Thyroid gland (tissue), 4 donors: ENCODE data around the gene ANTXR2. TPM values are rescaled to one million over a fixed set of nuclear protein-coding genes. Genes with fewer than 3 reads are reported as not detected.

Source experiments
- DNase-seq, 2 donors: peaks; one replicate each; pipeline ENCODE4 v3.0.0-alpha.2; 2019
- H3K27ac ChIP-seq, 3 donors: fragments of 200-600 bp; sonication (generic); 1 replicate in 2 of 3; 2 replicates in 1 of 3; pipeline ENCODE4 v1.5.1; 2016 to 2019; ENCODE audit warnings: mild to moderate bottlenecking in 1 of 3, moderate library complexity in 1 of 3
- H3K27me3 ChIP-seq: fragments of 200-600 bp; sonication (generic); one replicate; pipeline ENCODE4 v1.5.1; 2019
- H3K36me3 ChIP-seq, 2 donors: fragments of 200-600 bp; sonication (generic); one replicate each; pipeline ENCODE4 v1.5.1; 2016 to 2019
- H3K4me1 ChIP-seq, 2 donors: fragments of 200-600 bp; sonication (generic); one replicate each; pipeline ENCODE4 v1.5.1; 2017 to 2019
- H3K4me3 ChIP-seq, 3 donors: fragments of 200-600 bp; sonication (generic); replicated peaks in 1 of 3; 1 replicate in 2 of 3; 2 replicates in 1 of 3; pipeline ENCODE4 v1.5.1; 2016; ENCODE audit warnings: mild to moderate bottlenecking in 1 of 3
- H3K9me3 ChIP-seq: fragments of 200-600 bp; sonication (generic); one replicate; pipeline ENCODE4 v1.5.1; 2017
- POLR2A ChIP-seq, 2 donors: fragments of 450-650 bp; IDR thresholded peaks; one replicate each; pipeline ENCODE4 v1.6.1; 2017; ENCODE audit warnings: antibody characterized with exemption in 2 of 2, mild to moderate bottlenecking in 2 of 2, moderate library complexity in 1 of 2
- WGBS, 2 donors: methylation state at CpG; one replicate each; pipeline ENCODE4 v1.1.5; 2017; 5-methylcytosine and 5-hydroxymethylcytosine counted together
- intact Hi-C: fragments of 100-400 bp; cut with DNase I; formaldehyde crosslinking; loops from one replicate; pipeline ENCODE4 v1.15.1; 2023
- total RNA-seq, 4 donors: library from RNA; depleted of rRNA; stranded (reverse); fragments of >200 nt; gene quantifications; one replicate each; pipeline ENCODE4 v1.2.3, GENCODE V29; 2016
- TF ChIP-seq, protein P1 (sequence below), 6 experiments: fragments of 200-600 bp in 3 of 6; fragments of 450-650 bp in 3 of 6; sonication (generic) in 3 of 6; IDR thresholded peaks; one replicate each; pipeline ENCODE4 v1.5.1; 2016 to 2019; ENCODE audit warnings: antibody characterized with exemption in 6 of 6, mild to moderate bottlenecking in 2 of 6, inconsistent platforms in 1 of 6, moderate library complexity in 1 of 6

ANTXR2 gene
- total RNA-seq, 4 donors from 2014 or later = 21.2 to 46.1 (median 24.3) TPM

GRCh38 chr4:80070880-80071603, 2.0 kb downstream of the ANTXR2 start:
- H3K27ac ChIP-seq = peak overlapping the region in 2 of 3 donors; percentile 83
- intact Hi-C loops = no loop called here
- no peaks in the 10 kb centered on the region for H3K9me3 ChIP-seq
- peak overlapping the region in 1 of 3 donors; percentile 3 for H3K4me3 ChIP-seq
- 67 to 74% methylated on average over 6 of the region's 6 CpGs for WGBS, 2 donors
- TF ChIP-seq, protein P1, sequence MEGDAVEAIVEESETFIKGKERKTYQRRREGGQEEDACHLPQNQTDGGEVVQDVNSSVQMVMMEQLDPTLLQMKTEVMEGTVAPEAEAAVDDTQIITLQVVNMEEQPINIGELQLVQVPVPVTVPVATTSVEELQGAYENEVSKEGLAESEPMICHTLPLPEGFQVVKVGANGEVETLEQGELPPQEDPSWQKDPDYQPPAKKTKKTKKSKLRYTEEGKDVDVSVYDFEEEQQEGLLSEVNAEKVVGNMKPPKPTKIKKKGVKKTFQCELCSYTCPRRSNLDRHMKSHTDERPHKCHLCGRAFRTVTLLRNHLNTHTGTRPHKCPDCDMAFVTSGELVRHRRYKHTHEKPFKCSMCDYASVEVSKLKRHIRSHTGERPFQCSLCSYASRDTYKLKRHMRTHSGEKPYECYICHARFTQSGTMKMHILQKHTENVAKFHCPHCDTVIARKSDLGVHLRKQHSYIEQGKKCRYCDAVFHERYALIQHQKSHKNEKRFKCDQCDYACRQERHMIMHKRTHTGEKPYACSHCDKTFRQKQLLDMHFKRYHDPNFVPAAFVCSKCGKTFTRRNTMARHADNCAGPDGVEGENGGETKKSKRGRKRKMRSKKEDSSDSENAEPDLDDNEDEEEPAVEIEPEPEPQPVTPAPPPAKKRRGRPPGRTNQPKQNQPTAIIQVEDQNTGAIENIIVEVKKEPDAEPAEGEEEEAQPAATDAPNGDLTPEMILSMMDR (IDR thresholded peaks at IDR 0.05) = no peak
- TF ChIP-seq POLR2A (IDR thresholded peaks at IDR 0.05) = no peak
- no peaks in the 10 kb centered on the region for H3K27me3 ChIP-seq
- peaks cover 0 to 6% of the 10 kb centered on the region in 2 donors for H3K4me1 ChIP-seq
- H3K36me3 ChIP-seq = no peaks in the 10 kb centered on the region
- no peak for DNase-seq

GRCh38 chr4:80069837-80070731, 2.9 kb downstream of the ANTXR2 start:
- no peak overlapping the region for H3K27ac ChIP-seq
- intact Hi-C loops = no loop called here
- H3K9me3 ChIP-seq = no peaks in the 10 kb centered on the region
- no peaks in the 10 kb centered on the region for H3K36me3 ChIP-seq
- H3K27me3 ChIP-seq = no peaks in the 10 kb centered on the region
- peaks cover 0 to 6% of the 10 kb centered on the region in 2 donors for H3K4me1 ChIP-seq
- no peak for DNase-seq
- TF ChIP-seq, protein P1 (IDR thresholded peaks at IDR 0.05) = no peak
- no peak for TF ChIP-seq POLR2A (IDR thresholded peaks at IDR 0.05)
- WGBS, 2 donors = 89 to 91% methylated on average over 2 of the region's 2 CpGs
- H3K4me3 ChIP-seq = no peak overlapping the region

- no peak overlapping the region for H3K4me3 ChIP-seq
Observed at GRCh38 chr4:80069108-80069836, 3.8 kb downstream of the ANTXR2 start.

DNA sequence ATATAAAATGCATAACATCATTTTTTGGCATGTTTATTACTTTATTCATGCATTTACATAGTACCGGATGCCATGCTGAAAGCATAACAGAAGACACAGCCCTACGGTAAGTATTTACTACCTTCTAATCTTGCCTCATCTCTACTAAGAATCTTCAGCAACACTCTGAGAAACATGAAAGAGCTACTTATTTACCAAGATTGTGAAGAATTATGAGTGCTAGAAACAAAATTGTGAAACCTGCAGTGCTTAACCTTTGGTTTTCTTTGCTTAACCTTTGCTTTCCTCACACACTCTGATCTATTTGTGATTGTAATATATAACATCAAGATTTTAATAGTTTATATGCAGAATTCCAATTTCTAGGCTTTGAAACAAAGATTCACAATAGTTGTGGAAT, 7.4 kb downstream of the ANTXR2 start:
- no peaks in the 10 kb centered on the region for H3K27me3 ChIP-seq
- WGBS, 2 donors = 97 to 98% methylated on average over 2 of the region's 2 CpGs
- TF ChIP-seq POLR2A (IDR thresholded peaks at IDR 0.05) = no peak
- TF ChIP-seq, protein P1 (IDR thresholded peaks at IDR 0.05) = no peak
- H3K9me3 ChIP-seq = no peaks in the 10 kb centered on the region
- no peaks in the 10 kb centered on the region for H3K4me1 ChIP-seq
- no peaks in the 10 kb centered on the region for H3K36me3 ChIP-seq
- no peak overlapping the region for H3K4me3 ChIP-seq
- intact Hi-C loops = no loop called here
- no peak overlapping the region for H3K27ac ChIP-seq
- DNase-seq = no peak

More at GRCh38 chr4:80069108-80069836, 3.8 kb downstream of the ANTXR2 start:
- no peak for DNase-seq
- no peaks in the 10 kb centered on the region for H3K36me3 ChIP-seq
- peaks cover 0 to 6% of the 10 kb centered on the region in 2 donors for H3K4me1 ChIP-seq
- H3K27me3 ChIP-seq = no peaks in the 10 kb centered on the region
- intact Hi-C loops = no loop called here
- H3K27ac ChIP-seq = no peak overlapping the region
- TF ChIP-seq, protein P1 (IDR thresholded peaks at IDR 0.05) = no peak
- TF ChIP-seq POLR2A (IDR thresholded peaks at IDR 0.05) = no peak
- H3K9me3 ChIP-seq = no peaks in the 10 kb centered on the region
- 91 to 92% methylated on average over 5 of the region's 5 CpGs for WGBS, 2 donors
